Measurements from ENCODE around the gene FAM20B.

Gene FAM20B

DNA sequence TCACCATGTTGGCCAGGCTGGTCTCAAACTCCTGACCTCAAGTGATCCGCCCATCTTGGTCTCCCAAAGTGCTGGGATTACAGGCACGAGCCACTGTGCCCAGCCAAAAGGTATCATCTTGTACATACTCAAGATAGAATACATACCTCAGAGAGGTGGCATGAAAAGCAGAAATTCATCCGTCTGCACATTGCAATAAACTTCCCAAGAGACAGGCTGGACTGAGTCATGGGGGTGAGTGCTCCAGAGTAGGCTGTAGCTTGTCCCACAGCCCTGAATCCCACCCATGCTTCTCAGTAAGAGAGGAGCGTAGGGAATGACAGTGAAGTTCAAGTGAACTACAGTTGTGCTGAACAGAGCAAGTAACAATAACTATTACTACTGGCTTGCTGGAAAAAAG, 75.9 kb downstream of the FAM20B start:
- Histone ChIP-seq H3K9me3 (ENCODE audit: insufficient read depth, low read depth, low read length) (no peaks in the 10 kb centered on the region), H3K4me3 (ENCODE audit: low read length, poor library complexity, severe bottlenecking) (no peak overlapping the region), H3K36me3 (ENCODE audit: insufficient read depth, low read length) (peaks cover 12% of the 10 kb centered on the region; the same call in 1 of the 2 replicates), H3K27me3 (ENCODE audit: insufficient read depth, low read length, poor library complexity, severe bottlenecking) (no peaks in the 10 kb centered on the region), H3K4me2 (ENCODE audit: low read depth, low read length, poor library complexity, severe bottlenecking) (no peak overlapping the region), H3K9ac (ENCODE audit: low read depth, low read length, poor library complexity, severe bottlenecking) (no peak overlapping the region), H2AFZ (ENCODE audit: low read length) (no peak overlapping the region), H3K4me1 (ENCODE audit: insufficient read depth, low read length, poor library complexity, severe bottlenecking) (peaks cover 13% of the 10 kb centered on the region), H3F3A (ENCODE audit: low read depth) (no peaks in the 10 kb centered on the region), H3K79me2 (ENCODE audit: insufficient read depth, low read length) (no peaks in the 10 kb centered on the region), H3K9me2 (replicated peaks; ENCODE audit: low read depth, low read length) (no peaks in the 10 kb centered on the region), H4K20me1 (ENCODE audit: insufficient read depth, low read length, poor library complexity, severe bottlenecking) (no peaks in the 10 kb centered on the region)
- TF ChIP-seq, protein P1, sequence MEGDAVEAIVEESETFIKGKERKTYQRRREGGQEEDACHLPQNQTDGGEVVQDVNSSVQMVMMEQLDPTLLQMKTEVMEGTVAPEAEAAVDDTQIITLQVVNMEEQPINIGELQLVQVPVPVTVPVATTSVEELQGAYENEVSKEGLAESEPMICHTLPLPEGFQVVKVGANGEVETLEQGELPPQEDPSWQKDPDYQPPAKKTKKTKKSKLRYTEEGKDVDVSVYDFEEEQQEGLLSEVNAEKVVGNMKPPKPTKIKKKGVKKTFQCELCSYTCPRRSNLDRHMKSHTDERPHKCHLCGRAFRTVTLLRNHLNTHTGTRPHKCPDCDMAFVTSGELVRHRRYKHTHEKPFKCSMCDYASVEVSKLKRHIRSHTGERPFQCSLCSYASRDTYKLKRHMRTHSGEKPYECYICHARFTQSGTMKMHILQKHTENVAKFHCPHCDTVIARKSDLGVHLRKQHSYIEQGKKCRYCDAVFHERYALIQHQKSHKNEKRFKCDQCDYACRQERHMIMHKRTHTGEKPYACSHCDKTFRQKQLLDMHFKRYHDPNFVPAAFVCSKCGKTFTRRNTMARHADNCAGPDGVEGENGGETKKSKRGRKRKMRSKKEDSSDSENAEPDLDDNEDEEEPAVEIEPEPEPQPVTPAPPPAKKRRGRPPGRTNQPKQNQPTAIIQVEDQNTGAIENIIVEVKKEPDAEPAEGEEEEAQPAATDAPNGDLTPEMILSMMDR (conservative IDR thresholded peaks at IDR 0.05; ENCODE audit: low read length), result no peak
- TF ChIP-seq EZH2phosphoT487 (IDR thresholded peaks at IDR 0.05; ENCODE audit: borderline replicate concordance), result no peak

DNA sequence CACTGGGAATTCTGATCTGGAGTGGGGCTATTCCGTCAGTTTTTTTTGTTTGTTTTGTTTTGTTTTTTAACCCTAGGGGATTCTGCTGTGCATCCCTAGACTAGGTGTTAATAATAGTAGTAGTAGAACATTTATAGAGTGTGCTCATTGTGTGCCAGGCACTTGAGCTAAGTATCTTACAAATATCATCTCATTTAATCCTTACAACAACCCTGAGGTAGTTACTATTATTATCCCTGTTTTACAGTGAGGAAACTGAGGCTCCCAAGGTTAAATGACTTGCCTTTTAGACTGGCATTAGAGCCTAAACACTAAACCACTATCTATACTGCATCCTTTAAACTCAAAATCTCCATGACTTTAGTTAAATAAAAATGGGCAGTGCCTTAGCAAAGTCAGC, 78.3 kb downstream of the FAM20B start:
- H3K27me3 ChIP-seq (ENCODE audit: insufficient read depth, low read length, poor library complexity, severe bottlenecking), result no peaks in the 10 kb centered on the region
- H3F3A ChIP-seq (ENCODE audit: low read depth), result no peaks in the 10 kb centered on the region

DNA sequence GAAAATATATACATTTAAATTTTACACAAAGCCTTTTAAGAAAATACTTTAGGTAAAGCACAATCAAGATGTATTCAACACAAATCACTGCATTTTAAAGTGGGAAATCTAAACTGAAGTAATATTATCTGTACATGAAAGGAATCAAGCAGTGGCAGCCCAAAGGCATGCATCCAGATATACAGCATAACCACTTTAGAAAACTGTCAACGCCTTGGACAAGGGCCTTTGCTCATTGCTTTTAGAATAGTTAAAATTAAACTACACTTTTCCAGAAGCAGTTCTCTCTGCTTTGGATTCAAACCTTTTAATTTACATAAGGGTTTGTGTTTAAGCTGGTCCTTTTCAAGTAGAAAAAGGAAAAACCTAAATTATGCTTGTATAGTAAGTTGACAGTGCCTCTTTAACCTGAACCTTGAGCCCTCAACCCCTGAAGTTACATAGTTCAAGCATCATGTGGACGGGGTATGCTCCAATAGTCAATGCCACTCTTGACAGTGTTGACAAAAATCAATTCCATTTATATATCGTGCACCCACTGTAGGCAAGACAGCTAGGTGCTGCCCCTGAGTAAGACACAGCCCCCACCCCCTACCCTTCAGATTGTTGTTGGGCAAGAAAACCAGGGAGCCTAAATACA, 79.0 kb downstream of the FAM20B start:
- Histone ChIP-seq H3K9me3 (ENCODE audit: insufficient read depth, low read depth, low read length) (no peaks in the 10 kb centered on the region), H3K79me2 (ENCODE audit: insufficient read depth, low read length) (no peaks in the 10 kb centered on the region), H3K4me2 (ENCODE audit: low read depth, low read length, poor library complexity, severe bottlenecking) (no peak overlapping the region), H3K4me1 (ENCODE audit: insufficient read depth, low read length, poor library complexity, severe bottlenecking) (peaks cover 34% of the 10 kb centered on the region), H3K9ac (ENCODE audit: low read depth, low read length, poor library complexity, severe bottlenecking) (no peak overlapping the region), H4K20me1 (ENCODE audit: insufficient read depth, low read length, poor library complexity, severe bottlenecking) (no peaks in the 10 kb centered on the region), H3K9me2 (replicated peaks; ENCODE audit: low read depth, low read length) (no peaks in the 10 kb centered on the region), H3K36me3 (ENCODE audit: insufficient read depth, low read length) (peaks cover 6% of the 10 kb centered on the region; the same call in 1 of the 2 replicates), H2AFZ (ENCODE audit: low read length) (no peak overlapping the region), H3K4me3 (ENCODE audit: low read length, poor library complexity, severe bottlenecking) (no peak overlapping the region), H3F3A (ENCODE audit: low read depth) (no peaks in the 10 kb centered on the region), H3K27me3 (ENCODE audit: insufficient read depth, low read length, poor library complexity, severe bottlenecking) (no peaks in the 10 kb centered on the region)
- TF ChIP-seq EZH2phosphoT487 (IDR thresholded peaks at IDR 0.05; ENCODE audit: borderline replicate concordance), result no peak
- TF ChIP-seq, protein P1 (conservative IDR thresholded peaks at IDR 0.05; ENCODE audit: low read length), result no peak

More for the DNA sequence above, 78.3 kb downstream of the FAM20B start:
- peaks cover 34% of the 10 kb centered on the region for H3K4me1 ChIP-seq (ENCODE audit: insufficient read depth, low read length, poor library complexity, severe bottlenecking)
- H3K9ac ChIP-seq (ENCODE audit: low read depth, low read length, poor library complexity, severe bottlenecking), result no peak overlapping the region
- peaks cover under 1% of the 10 kb centered on the region; the same call in 1 of the 2 replicates for H3K36me3 ChIP-seq (ENCODE audit: insufficient read depth, low read length)
- H3K9me3 ChIP-seq (ENCODE audit: insufficient read depth, low read depth, low read length), result no peaks in the 10 kb centered on the region
- H3K79me2 ChIP-seq (ENCODE audit: insufficient read depth, low read length), result no peaks in the 10 kb centered on the region
- no peak overlapping the region for H3K4me2 ChIP-seq (ENCODE audit: low read depth, low read length, poor library complexity, severe bottlenecking)
- H2AFZ ChIP-seq (ENCODE audit: low read length), result no peak overlapping the region
- H3K9me2 ChIP-seq (replicated peaks; ENCODE audit: low read depth, low read length), result no peaks in the 10 kb centered on the region
- H4K20me1 ChIP-seq (ENCODE audit: insufficient read depth, low read length, poor library complexity, severe bottlenecking), result no peaks in the 10 kb centered on the region
- TF ChIP-seq EZH2phosphoT487 (IDR thresholded peaks at IDR 0.05; ENCODE audit: borderline replicate concordance), result no peak
- TF ChIP-seq, protein P1 (conservative IDR thresholded peaks at IDR 0.05; ENCODE audit: low read length), result no peak
- H3K4me3 ChIP-seq (ENCODE audit: low read length, poor library complexity, severe bottlenecking), result no peak overlapping the region
